SJSA1 (cell line): ENCODE results near the gene ARMC8. TPM values are rescaled to one million over a fixed set of nuclear protein-coding genes. Genes with fewer than 3 reads are reported as not detected.
A peak's percentile ranks its signal among the peaks of the same experiment; 100 is the strongest.

Source experiments
- DNase-seq, 2 experiments: peaks; one replicate each; pipeline ENCODE4 v3.0.0-alpha.2; 2015 to 2020; ENCODE audit warnings: low spot score in 2 of 2, low read depth in 1 of 2
- H3K27ac ChIP-seq: fragments of 250-450 bp; sonication (Bioruptor Pico); 2 replicates; pipeline ENCODE4 v1.5.1; 2020; ENCODE audit warnings: mild to moderate bottlenecking, moderate library complexity
- H3K27me3 ChIP-seq: fragments of 250-450 bp; sonication (Bioruptor Pico); replicated peaks from 2 replicates; pipeline ENCODE4 v1.5.1; 2020; ENCODE audit warnings: mild to moderate bottlenecking, moderate library complexity
- H3K36me3 ChIP-seq: fragments of 250-450 bp; sonication (Bioruptor Pico); 2 replicates; pipeline ENCODE4 v1.5.1; 2020; ENCODE audit warnings: mild to moderate bottlenecking
- H3K4me1 ChIP-seq: fragments of 250-450 bp; sonication (Bioruptor Pico); replicated peaks from 2 replicates; pipeline ENCODE4 v1.6.1; 2021; ENCODE audit warnings: mild to moderate bottlenecking
- H3K4me3 ChIP-seq: fragments of 250-450 bp; sonication (Bioruptor Pico); 2 replicates; pipeline ENCODE4 v1.5.1; 2020; ENCODE audit warnings: mild to moderate bottlenecking
- H3K9me3 ChIP-seq: fragments of 250-450 bp; sonication (Bioruptor Pico); replicated peaks from 2 replicates; pipeline ENCODE4 v1.5.1; 2020; ENCODE audit warnings: mild to moderate bottlenecking
- total RNA-seq: library from RNA; depleted of rRNA; stranded (reverse); fragments of >200 nt; shearing (Covaris generic); gene quantifications from 2 replicates; pipeline ENCODE4 v1.2.3, GENCODE V29; 2014

The ARMC8 gene
- total RNA-seq, 1 experiment from 2014 or later, result 42.9 TPM

GRCh38 chr3:138206196-138206595 is 19.1 kb downstream of the ARMC8 start:
- Histone ChIP-seq H3K27me3 (no peaks in the 10 kb centered on the region), H3K9me3 (no peaks in the 10 kb centered on the region), H3K4me3 (no peak overlapping the region), H3K27ac (no peak overlapping the region), H3K36me3 (peaks cover 7% of the 10 kb centered on the region), H3K4me1 (peaks cover 26% of the 10 kb centered on the region)
- DNase-seq, result no peak

DNA sequence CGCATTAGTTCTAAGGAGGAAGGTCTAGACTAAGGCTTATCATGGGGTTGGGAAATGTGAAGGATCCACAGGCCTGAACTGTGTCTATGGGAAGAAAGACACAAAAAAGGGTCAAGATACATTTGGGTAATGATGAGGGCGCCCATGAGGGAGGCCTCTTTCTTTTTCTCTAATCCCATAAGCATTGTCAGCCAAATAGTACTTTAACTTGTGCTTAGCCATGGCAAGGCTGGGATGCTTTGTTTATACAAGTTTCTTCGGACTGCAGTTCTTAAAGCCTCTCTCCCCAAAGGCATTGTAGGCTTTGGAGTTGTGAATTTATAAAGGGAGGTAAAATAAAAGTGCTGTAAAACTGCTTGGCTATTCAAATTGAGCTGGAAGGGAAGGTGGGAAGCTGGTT is 23.4 kb downstream of the ARMC8 start:
- no peak overlapping the region for H3K4me3 ChIP-seq
- peaks cover 4% of the 10 kb centered on the region; the same call in 1 of the 2 replicates for H3K36me3 ChIP-seq
- H3K9me3 ChIP-seq, result no peaks in the 10 kb centered on the region
- no peaks in the 10 kb centered on the region for H3K27me3 ChIP-seq
- no peak overlapping the region for H3K27ac ChIP-seq
- H3K4me1 ChIP-seq, result peaks cover 34% of the 10 kb centered on the region
- DNase-seq, result no peak

- no peak overlapping the region for H3K4me3 ChIP-seq
- peaks cover 30% of the 10 kb centered on the region for H3K4me1 ChIP-seq
- H3K27ac ChIP-seq, result no peak overlapping the region
- H3K36me3 ChIP-seq, result no peaks in the 10 kb centered on the region
- H3K9me3 ChIP-seq, result no peaks in the 10 kb centered on the region
- DNase-seq, result no peak
- H3K27me3 ChIP-seq, result no peaks in the 10 kb centered on the region
Measured at GRCh38 chr3:138213398-138214085, 26.4 kb downstream of the ARMC8 start.

- Histone ChIP-seq H3K9me3 (no peaks in the 10 kb centered on the region), H3K27me3 (no peaks in the 10 kb centered on the region), H3K4me3 (no peak overlapping the region), H3K4me1 (no peaks in the 10 kb centered on the region), H3K36me3 (peaks cover 18% of the 10 kb centered on the region), H3K27ac (no peak overlapping the region)
- no peak for DNase-seq
Measured at GRCh38 chr3:138219255-138219654, 32.2 kb downstream of the ARMC8 start.

DNA sequence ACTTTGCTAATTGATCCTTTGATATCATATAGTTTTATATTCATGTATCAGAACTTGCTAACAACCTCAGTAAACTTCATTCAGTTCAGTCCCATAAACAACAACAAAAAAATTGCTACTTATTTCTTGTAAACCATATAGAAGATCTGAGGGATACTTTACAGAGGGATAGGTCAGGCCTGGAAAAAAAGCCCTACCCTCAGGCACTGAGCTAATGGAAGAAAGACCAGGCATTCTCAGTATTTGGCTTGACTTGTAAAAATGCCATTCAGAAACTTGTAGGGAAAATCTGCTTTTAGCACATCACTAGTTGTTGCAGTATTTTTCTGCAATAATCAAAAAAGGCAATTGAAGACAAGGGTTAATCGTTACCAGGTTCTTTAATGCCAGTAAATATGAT is 33.1 kb downstream of the ARMC8 start:
- Histone ChIP-seq H3K27ac (no peak overlapping the region), H3K27me3 (no peaks in the 10 kb centered on the region), H3K4me1 (no peaks in the 10 kb centered on the region), H3K36me3 (peaks cover 28% of the 10 kb centered on the region), H3K9me3 (no peaks in the 10 kb centered on the region), H3K4me3 (no peak overlapping the region)
- DNase-seq, result no peak

DNA sequence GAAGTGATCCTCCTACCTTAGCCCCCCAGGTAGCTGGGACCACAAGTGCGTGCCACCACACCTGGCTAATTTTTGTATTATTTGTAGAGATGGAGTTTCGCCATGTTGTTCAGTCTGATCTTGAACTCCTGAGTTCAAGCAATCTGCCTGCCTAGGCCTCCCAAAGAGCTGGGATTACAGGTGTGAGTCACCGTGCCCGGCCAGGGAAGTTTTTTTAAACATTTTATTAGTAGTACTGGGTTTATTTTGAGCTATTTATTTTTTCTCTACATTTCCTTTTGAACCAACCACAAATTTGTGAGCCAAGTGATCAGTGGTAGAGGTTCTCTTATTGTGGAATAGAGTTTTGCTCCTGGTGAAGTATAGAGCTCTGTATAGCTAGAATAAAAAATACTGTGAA is 33.7 kb downstream of the ARMC8 start:
- H3K4me3 ChIP-seq, result no peak overlapping the region
- H3K27ac ChIP-seq, result no peak overlapping the region
- no peak for DNase-seq
- no peaks in the 10 kb centered on the region for H3K9me3 ChIP-seq
- H3K4me1 ChIP-seq, result no peaks in the 10 kb centered on the region
- no peaks in the 10 kb centered on the region for H3K27me3 ChIP-seq
- peaks cover 34% of the 10 kb centered on the region for H3K36me3 ChIP-seq

GRCh38 chr3:138222131-138222941 is 35.2 kb downstream of the ARMC8 start:
- peaks cover under 1% of the 10 kb centered on the region; the same call in 1 of the 2 replicates for H3K4me1 ChIP-seq
- H3K27me3 ChIP-seq, result no peaks in the 10 kb centered on the region
- H3K9me3 ChIP-seq, result no peaks in the 10 kb centered on the region
- DNase-seq, result no peak
- H3K36me3 ChIP-seq, result peaks cover 47% of the 10 kb centered on the region
- no peak overlapping the region for H3K4me3 ChIP-seq
- no peak overlapping the region for H3K27ac ChIP-seq

DNA sequence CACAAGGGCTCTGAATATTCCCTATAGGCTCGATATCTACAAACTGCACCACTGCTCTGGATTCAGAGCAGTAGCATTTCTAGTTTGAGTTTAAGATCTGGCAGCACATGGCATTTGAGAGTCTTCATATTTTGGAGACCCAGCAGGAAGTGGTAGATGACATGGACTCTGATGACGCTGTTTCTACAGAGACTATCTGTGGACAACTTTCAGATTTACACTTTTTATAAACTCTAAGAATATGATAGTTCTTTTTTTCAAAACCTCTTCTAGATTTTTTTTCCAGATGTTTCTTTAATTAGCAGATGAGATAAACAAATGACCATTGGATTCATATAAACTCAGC is 35.8 kb downstream of the ARMC8 start:
- Histone ChIP-seq H3K27ac (no peak overlapping the region), H3K4me3 (no peak overlapping the region), H3K27me3 (no peaks in the 10 kb centered on the region), H3K9me3 (no peaks in the 10 kb centered on the region), H3K36me3 (peaks cover 51% of the 10 kb centered on the region), H3K4me1 (peaks cover 5% of the 10 kb centered on the region)
- no peak for DNase-seq

- peaks cover 5% of the 10 kb centered on the region for H3K4me1 ChIP-seq
- no peak overlapping the region for H3K4me3 ChIP-seq
- H3K36me3 ChIP-seq, result peaks cover 64% of the 10 kb centered on the region
- no peaks in the 10 kb centered on the region for H3K9me3 ChIP-seq
- DNase-seq, result no peak
- H3K27me3 ChIP-seq, result no peaks in the 10 kb centered on the region
- no peak overlapping the region for H3K27ac ChIP-seq
Measured at GRCh38 chr3:138227650-138228049, 40.5 kb downstream of the ARMC8 start.

- H3K4me1 ChIP-seq, result peaks cover 18% of the 10 kb centered on the region
- peaks cover 44% of the 10 kb centered on the region for H3K36me3 ChIP-seq
- H3K4me3 ChIP-seq, result no peak overlapping the region
- no peaks in the 10 kb centered on the region for H3K27me3 ChIP-seq
- no peak overlapping the region for H3K27ac ChIP-seq
- no peaks in the 10 kb centered on the region for H3K9me3 ChIP-seq
- DNase-seq, result no peak
Measured at GRCh38 chr3:138230525-138230924, 43.4 kb downstream of the ARMC8 start.

GRCh38 chr3:138232705-138233364 is 45.7 kb downstream of the ARMC8 start:
- Histone ChIP-seq H3K27ac (no peak overlapping the region), H3K4me1 (peaks cover 13% of the 10 kb centered on the region), H3K9me3 (no peaks in the 10 kb centered on the region), H3K36me3 (peaks cover 40% of the 10 kb centered on the region), H3K4me3 (no peak overlapping the region), H3K27me3 (no peaks in the 10 kb centered on the region)
- no peak for DNase-seq

DNA sequence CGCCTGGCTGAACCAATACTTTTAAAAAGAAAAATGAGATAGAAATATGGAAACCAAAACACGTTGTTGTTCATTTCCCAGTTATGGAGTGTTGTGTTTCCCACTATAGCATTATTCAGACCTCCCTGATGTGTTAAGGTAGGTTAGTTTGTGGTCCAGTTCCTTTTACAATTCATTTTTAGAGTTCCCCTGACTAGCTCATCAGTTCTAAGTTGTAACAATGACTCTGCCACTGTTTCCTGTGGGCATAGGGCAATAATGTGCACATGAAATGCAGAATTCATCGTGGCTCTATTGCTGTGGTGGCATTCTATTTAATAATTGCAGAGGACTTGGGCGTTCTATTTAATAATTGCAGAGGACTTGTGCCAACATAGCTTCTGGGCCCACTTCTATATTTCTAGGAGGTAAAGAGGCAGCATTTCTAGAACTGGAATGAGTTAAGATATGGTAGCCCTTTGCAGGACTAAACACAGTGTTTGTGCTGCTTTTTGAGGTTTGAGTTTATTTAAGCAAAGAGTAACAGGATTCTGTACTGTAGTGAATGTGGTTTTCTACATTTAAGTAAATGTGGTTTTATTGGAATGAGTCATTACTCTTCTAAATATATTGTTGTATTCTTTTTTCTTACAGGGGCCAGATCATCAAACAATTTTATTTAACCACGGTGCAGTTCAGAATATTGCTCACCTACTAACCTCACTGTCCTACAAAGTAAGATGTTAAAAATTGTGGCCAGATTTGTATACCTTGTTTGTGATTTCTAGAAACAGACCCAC is 47.5 kb downstream of the ARMC8 start:
- no peak overlapping the region for H3K4me3 ChIP-seq

GRCh38 chr3:138238711-138239110 is 51.6 kb downstream of the ARMC8 start:
- Histone ChIP-seq H3K4me3 (no peak overlapping the region), H3K27me3 (no peaks in the 10 kb centered on the region), H3K4me1 (peaks cover 13% of the 10 kb centered on the region), H3K36me3 (peaks cover 39% of the 10 kb centered on the region), H3K9me3 (no peaks in the 10 kb centered on the region), H3K27ac (no peak overlapping the region)
- no peak for DNase-seq

More for the DNA sequence above, 47.5 kb downstream of the ARMC8 start:
- DNase-seq, result peak in 1 of 2 experiments; percentile 40
- Histone ChIP-seq H3K27me3 (no peaks in the 10 kb centered on the region), H3K27ac (no peak overlapping the region), H3K9me3 (no peaks in the 10 kb centered on the region), H3K4me1 (peaks cover 13% of the 10 kb centered on the region), H3K36me3 (peaks cover 44% of the 10 kb centered on the region)
